NCI-H146 (cell line): ENCODE measurements around the gene THSD4.
A peak's percentile ranks its signal among the peaks of the same experiment; 100 is the strongest.
"Not testable (repeated sequence)": the region's sequence is repeated elsewhere in the genome, so short reads cannot be mapped to it uniquely, and the experiment has no call there.

Experiments used
- DNase-seq: peaks from one replicate; lab custom pipeline; 2025; lab: John Stamatoyannopoulos, UW

Gene THSD4

GRCh38 chr15:71723344-71723743, 608.1 kb downstream of the THSD4 start:
- no peak for DNase-seq

DNA sequence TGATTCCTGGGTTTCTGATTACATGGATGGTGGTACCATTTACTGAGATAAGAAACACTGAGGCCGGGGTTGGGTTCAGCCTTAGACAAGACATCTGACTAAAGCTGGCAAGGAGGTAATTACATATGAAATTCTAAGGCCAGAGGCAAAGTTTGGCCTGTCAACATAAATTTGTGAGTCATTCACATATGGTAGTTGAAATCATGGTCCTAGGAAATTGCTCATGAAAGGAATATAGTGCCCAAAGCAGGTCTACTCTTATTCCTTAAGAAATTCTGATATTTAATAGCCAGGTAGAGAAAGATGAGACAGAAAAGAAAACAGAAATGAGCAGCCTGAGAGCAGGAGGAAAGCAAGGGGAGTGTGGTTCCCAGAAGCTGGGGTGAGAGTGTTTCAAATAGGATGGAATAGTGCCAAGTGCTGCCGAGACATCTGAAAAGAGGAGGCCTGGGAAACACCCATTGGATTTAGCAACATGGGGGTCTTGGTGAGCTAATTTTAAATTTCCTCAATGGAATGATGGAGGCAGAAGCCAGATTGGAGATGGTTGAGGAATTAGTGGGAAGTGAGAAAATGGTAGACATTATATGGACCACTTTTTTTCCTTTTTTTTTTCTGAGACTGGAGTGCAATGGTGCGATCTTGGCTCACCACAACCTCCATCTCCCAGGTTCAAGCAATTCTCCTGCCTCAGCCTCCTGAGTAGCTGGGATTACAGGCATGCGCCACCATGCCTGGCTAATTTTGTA, 610.1 kb downstream of the THSD4 start:
- DNase-seq = not testable (repeated sequence)

- DNase-seq = no peak
Measured at GRCh38 chr15:71728881-71729280, 613.6 kb downstream of the THSD4 start.

GRCh38 chr15:71729319-71729718, 614.0 kb downstream of the THSD4 start:
- no peak for DNase-seq

DNA sequence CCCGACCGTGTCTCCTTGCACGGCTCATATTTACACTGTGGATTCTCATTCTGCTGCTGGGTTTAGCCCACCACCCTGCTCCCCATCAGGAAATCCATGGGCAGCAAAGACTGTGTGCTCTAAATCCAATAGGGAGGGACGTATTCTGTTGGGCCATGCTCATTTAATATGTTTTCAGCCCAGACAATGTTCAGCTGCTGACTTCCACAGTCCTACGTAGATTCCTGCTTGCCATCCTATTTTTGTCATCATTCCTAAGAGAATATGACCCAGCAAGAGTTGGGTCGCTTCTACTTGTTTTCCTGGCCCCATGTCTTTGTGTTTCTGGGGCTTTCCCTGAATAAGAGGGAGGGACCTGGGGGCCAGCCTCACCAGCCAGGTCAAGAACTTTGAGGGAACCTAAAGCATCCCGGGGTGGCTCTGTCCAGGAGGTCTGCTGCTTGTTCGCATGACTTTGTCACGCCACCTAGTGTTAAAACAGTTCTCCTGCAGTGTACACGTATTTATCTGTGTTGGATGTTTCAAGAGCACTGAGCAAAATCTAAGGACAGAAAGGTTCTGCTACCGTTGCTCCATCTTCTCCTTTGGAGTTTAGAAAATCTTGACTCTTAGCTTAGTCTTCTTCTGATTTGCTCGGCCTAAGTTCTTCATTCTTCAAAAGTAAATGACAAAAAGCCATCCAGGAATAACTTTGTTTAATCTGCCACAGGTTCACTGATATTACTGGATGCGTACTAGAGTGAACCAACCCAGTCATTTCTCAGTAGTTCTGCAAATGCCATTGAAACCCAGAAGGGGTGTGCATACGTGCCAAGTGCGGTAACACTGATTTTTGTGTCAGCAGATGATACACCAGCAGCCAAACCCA, 615.2 kb downstream of the THSD4 start:
- peak; percentile 49 for DNase-seq

GRCh38 chr15:71732636-71733035, 617.4 kb downstream of the THSD4 start:
- no peak for DNase-seq

DNA sequence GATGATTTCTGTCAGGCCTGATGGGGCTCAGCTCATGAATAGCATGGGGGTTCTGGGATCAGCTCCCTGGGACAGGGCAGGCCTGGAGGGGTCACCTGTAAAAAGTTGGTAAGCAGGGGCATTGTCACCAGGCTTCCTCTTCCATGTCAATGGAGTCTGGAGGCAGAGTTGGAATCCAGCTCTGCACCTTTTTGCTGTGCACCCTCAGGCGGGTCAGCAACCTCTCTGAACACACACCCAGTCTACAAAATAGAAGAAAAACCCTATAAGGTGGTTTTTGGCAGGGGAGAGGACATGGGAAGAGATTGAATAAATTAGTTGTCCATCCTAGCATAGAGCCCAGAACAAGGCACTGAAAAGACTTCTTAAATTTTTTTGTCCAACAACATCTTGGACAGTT, 617.9 kb downstream of the THSD4 start:
- DNase-seq = no peak

DNA sequence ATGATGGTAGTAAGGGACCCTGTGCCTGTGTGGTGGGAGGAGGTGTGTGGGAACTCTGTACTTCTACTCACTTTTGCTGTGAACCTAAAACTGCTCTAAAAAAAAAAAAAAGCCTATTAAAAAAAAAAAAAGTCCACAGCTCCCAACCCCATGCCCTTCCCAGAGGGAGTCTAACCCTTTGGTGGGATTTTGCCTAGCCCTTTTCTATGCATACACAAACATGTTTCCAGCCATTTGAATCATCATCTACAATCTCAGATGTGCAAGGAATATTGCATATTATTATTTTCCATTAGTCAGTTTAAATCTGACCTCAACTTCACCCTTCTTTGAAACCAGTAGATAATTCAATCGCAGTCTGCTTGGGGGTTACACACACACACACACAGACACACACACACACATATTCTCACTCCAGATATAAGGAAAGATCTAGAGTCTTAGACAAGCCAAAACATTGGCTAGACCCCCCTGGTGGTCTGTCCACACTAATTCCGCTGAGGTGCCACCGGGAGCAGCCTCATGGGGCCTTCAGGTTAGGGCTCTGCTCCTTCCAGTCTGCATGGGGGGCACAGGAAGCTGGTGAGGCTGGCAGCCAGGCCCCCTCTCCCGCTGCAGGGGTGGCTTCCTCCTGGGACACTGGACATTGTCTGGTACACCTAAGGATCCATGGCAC, 619.6 kb downstream of the THSD4 start:
- DNase-seq = no peak

DNA sequence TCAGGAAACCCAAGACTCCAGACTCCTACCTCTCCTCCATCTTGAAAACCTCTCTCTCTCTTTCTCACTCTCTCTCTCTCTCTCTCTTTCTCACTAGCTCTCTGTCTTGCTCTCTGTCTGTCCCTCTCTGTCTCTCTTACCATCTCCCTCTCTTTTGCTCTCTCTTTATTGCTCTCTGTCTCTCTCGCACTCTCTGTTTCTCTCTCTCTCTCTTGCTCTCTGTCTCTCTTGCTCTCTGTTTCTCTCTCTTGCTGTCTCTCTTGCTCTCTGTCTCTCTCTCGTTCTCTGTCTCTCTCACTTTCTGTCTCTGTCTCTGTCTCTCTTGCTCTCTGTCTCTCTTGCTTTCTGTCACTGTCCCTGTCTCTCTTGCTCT, 620.1 kb downstream of the THSD4 start:
- DNase-seq = no peak

DNA sequence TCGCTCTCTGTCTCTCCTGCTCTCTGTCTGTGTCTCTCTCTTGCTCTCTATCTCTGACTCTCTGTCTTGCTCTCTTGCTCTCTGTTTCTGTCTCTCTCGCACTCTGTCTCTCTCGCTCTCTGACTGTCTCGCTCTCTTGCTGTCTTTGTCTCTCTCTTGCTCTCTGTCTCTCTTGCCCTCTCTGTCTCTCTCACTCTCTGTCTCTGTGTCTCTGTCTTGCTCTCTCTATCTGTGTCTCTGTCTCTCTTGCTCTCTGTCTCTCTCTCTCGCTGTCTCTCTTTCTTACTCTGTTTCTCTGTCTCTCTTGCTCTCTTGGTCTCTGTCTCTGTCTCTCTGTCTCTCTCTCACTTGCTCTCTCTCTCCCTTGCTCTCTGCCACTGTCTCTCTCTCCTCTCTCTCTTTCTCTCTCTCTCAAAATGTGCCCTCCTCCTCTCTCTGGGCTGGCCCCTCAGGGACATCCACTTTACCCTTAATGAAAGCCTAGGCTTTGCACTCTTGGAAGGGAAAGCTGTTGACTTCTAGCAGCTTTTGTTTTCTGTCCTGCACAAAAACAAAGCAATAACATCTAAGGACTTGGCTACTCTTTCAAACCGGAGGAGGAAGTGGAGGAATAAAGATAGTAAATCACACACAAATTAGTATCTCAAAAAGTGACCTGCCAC, 621.1 kb downstream of the THSD4 start:
- no peak for DNase-seq

DNA sequence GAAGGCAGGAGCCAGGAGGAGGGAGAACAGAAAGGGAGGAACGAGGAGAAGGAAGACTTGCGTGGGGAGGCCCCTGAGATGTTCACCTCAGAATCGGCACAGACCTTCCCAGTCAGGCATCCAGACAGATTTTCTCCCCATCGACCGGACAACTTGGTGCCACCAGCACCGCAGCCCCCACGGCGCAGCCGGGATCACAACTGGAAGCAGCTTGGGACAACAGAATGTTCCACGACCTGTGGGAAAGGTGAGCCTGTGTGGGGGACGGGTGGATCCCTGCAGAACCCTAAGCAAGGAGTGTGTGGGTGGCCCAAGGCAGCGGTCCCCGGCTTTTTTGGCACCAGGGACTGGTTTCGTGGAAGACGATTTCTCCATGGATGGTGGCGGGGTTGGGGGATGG, 622.5 kb downstream of the THSD4 start:
- no peak for DNase-seq

GRCh38 chr15:71739355-71739754, 624.1 kb downstream of the THSD4 start:
- DNase-seq = no peak

GRCh38 chr15:71742964-71743363, 627.7 kb downstream of the THSD4 start:
- DNase-seq = no peak

GRCh38 chr15:71743861-71744382, 628.7 kb downstream of the THSD4 start:
- peak; percentile 65 for DNase-seq

DNA sequence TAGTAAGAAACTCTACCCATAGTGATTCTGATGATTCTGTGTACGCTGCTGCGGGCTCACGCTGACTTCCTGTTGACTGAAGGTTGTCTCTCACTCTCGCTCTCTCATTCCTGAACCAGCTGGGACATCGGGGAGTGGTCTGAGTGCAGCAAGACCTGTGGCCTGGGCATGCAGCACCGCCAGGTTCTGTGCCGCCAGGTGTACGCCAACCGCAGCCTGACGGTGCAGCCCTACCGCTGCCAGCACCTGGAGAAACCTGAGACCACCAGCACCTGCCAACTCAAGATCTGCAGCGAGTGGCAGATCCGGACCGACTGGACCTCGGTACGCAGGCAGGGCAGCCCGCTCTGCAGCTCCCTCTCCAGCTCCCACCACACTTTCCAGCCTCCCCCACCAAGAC, 631.4 kb downstream of the THSD4 start:
- no peak for DNase-seq

DNA sequence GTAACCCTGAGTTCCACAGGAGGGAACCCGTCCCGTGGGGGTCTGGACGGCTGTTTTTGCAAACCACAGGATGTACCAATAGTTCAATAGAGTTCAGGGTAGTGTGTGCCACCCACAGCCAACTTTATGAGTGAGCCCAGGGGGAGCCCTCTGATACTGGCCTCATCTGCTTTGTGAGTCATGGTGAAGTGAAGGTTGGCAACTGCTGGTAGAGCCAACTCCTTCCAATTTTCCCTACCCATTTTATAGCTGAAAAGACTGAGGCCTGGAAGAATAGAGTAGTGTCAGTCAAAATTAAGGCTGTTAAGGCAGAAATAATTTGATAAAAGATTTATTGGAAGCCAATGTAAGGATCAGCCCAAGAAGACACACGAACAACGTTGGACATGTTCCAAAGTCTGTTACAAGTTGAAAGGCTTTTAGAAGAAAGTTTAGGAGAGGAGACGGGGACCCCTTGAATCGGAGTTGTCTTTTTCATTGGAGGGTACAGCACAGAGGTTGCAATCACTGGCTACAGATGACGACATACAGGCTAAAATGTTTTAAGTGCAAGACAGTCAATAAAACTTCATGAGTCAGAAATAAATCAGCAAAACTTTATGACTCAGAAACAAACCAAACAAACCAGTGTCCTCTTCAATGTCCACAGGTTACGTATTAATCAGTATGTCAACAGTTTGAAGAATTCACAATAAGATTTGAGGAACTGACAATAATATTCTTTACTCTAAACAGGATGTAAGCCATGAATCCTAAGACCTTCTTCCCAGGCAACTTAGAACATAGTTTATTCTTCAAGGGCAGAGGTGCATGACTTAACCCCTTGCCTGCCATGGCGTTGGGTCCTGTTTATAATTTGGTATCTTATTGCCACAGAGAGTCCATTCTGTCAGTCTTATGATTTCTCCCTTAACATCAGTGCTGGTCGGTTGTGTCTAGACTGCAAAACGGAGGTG, 632.1 kb downstream of the THSD4 start:
- DNase-seq = no peak

DNA sequence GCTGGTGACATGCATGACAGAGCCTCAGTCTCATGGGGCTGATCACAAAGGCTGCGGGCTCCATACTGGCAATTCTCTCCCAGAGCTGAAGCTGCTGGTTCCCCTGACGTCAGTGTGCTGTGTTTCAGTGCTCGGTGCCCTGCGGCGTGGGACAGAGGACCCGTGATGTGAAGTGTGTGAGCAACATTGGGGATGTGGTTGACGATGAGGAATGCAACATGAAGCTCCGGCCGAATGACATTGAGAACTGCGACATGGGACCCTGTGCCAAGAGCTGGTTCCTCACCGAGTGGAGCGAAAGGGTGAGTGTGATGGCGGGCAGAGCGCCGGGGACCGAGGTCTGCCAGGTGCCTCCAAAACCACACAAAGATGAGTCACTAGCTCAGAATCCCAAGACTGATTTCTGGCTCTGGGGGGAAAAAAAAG, 633.0 kb downstream of the THSD4 start:
- no peak for DNase-seq

- DNase-seq = no peak
Measured at GRCh38 chr15:71749500-71749899, 634.2 kb downstream of the THSD4 start.

GRCh38 chr15:71752128-71752527, 636.9 kb downstream of the THSD4 start:
- no peak for DNase-seq

GRCh38 chr15:71752604-71753289, 637.5 kb downstream of the THSD4 start:
- DNase-seq = peak; percentile 27
